SK-N-SH treated with all-trans-retinoic acid at 6 μM for 48 hours (cell line): Measurements from ENCODE around the gene DNAL4.

ENCODE experiments used
- CSRNP3 ChIP-seq: fragments of 250-450 bp; sonication (Bioruptor Pico); IDR thresholded peaks from 2 replicates; pipeline ENCODE4 v1.5.1; 2021; ENCODE audit warnings: mild to moderate bottlenecking, moderate library complexity
- ESRRG ChIP-seq: fragments of 250-450 bp; sonication (Bioruptor Pico); IDR thresholded peaks from 2 replicates; pipeline ENCODE4 v1.6.1; 2021; ENCODE audit warnings: mild to moderate bottlenecking
- GLIS3 ChIP-seq: fragments of 250-450 bp; sonication (Bioruptor Pico); IDR thresholded peaks from 2 replicates; pipeline ENCODE4 v1.5.0; 2020; ENCODE audit warnings: mild to moderate bottlenecking, moderate library complexity
- ISL1 ChIP-seq: fragments of 250-450 bp; sonication (Bioruptor Pico); IDR thresholded peaks from 2 replicates; pipeline ENCODE4 v2.1.2; 2022; ENCODE audit warnings: mild to moderate bottlenecking, moderate library complexity
- OSR1 ChIP-seq: fragments of 250-450 bp; sonication (Bioruptor Pico); IDR thresholded peaks from 2 replicates; pipeline ENCODE4 v1.8.0; 2022; ENCODE audit warnings: moderate library complexity, mild to moderate bottlenecking, inconsistent platforms
- PATZ1 ChIP-seq: fragments of 250-450 bp; sonication (Bioruptor Pico); IDR thresholded peaks from 2 replicates; pipeline ENCODE4 v1.8.0; 2020; ENCODE audit warnings: mild to moderate bottlenecking, moderate library complexity, borderline replicate concordance
- SNAI2 ChIP-seq: fragments of 250-450 bp; sonication (Bioruptor Pico); IDR thresholded peaks from 2 replicates; pipeline ENCODE4 v1.5.0; 2020; ENCODE audit warnings: mild to moderate bottlenecking, moderate library complexity
- TOX ChIP-seq: fragments of 250-450 bp; sonication (Bioruptor Pico); IDR thresholded peaks from 2 replicates; pipeline ENCODE4 v1.8.0; 2021; ENCODE audit warnings: mild to moderate bottlenecking, moderate library complexity, borderline replicate concordance
- ZFP3 ChIP-seq: fragments of 250-450 bp; sonication (Bioruptor Pico); IDR thresholded peaks from 2 replicates; pipeline ENCODE4 v1.5.0; 2020; ENCODE audit warnings: mild to moderate bottlenecking, moderate library complexity
- ZFP30 ChIP-seq: fragments of 450-650 bp; formaldehyde crosslinking; IDR thresholded peaks from 2 replicates; pipeline ENCODE4 v1.5.0; 2022; ENCODE audit warnings: mild to moderate bottlenecking, moderate library complexity
- ZNF70 ChIP-seq: fragments of 450-650 bp; formaldehyde crosslinking; IDR thresholded peaks from 2 replicates; pipeline ENCODE4 v1.5.0; 2020; ENCODE audit warnings: mild to moderate bottlenecking, moderate library complexity
- TF ChIP-seq, protein P1 (sequence below): fragments of 250-450 bp; sonication (Bioruptor Pico); IDR thresholded peaks from 2 replicates; pipeline ENCODE4 v1.5.0; 2020; ENCODE audit warnings: mild to moderate bottlenecking, moderate library complexity
- TF ChIP-seq, protein P2 (sequence below): fragments of 250-450 bp; sonication (Bioruptor Pico); IDR thresholded peaks from 2 replicates; pipeline ENCODE4 v1.8.0; 2021; ENCODE audit warnings: low read depth, mild to moderate bottlenecking, moderate library complexity, borderline replicate concordance

- no peak for TF ChIP-seq OSR1 (CRISPR knock-in tag)
- TF ChIP-seq, protein P1, sequence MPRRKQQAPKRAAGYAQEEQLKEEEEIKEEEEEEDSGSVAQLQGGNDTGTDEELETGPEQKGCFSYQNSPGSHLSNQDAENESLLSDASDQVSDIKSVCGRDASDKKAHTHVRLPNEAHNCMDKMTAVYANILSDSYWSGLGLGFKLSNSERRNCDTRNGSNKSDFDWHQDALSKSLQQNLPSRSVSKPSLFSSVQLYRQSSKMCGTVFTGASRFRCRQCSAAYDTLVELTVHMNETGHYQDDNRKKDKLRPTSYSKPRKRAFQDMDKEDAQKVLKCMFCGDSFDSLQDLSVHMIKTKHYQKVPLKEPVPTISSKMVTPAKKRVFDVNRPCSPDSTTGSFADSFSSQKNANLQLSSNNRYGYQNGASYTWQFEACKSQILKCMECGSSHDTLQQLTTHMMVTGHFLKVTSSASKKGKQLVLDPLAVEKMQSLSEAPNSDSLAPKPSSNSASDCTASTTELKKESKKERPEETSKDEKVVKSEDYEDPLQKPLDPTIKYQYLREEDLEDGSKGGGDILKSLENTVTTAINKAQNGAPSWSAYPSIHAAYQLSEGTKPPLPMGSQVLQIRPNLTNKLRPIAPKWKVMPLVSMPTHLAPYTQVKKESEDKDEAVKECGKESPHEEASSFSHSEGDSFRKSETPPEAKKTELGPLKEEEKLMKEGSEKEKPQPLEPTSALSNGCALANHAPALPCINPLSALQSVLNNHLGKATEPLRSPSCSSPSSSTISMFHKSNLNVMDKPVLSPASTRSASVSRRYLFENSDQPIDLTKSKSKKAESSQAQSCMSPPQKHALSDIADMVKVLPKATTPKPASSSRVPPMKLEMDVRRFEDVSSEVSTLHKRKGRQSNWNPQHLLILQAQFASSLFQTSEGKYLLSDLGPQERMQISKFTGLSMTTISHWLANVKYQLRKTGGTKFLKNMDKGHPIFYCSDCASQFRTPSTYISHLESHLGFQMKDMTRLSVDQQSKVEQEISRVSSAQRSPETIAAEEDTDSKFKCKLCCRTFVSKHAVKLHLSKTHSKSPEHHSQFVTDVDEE (CRISPR knock-in tag): no peak
- TF ChIP-seq ZNF70 (CRISPR knock-in tag): no peak
- TF ChIP-seq GLIS3: no peak
- TF ChIP-seq CSRNP3 (CRISPR knock-in tag): no peak
- no peak for TF ChIP-seq ZFP30 (CRISPR knock-in tag)
- TF ChIP-seq ESRRG: no peak
- no peak for TF ChIP-seq TOX (CRISPR knock-in tag)
- no peak for TF ChIP-seq PATZ1 (CRISPR knock-in tag)
- TF ChIP-seq SNAI2 (CRISPR knock-in tag): no peak
- TF ChIP-seq, protein P2, sequence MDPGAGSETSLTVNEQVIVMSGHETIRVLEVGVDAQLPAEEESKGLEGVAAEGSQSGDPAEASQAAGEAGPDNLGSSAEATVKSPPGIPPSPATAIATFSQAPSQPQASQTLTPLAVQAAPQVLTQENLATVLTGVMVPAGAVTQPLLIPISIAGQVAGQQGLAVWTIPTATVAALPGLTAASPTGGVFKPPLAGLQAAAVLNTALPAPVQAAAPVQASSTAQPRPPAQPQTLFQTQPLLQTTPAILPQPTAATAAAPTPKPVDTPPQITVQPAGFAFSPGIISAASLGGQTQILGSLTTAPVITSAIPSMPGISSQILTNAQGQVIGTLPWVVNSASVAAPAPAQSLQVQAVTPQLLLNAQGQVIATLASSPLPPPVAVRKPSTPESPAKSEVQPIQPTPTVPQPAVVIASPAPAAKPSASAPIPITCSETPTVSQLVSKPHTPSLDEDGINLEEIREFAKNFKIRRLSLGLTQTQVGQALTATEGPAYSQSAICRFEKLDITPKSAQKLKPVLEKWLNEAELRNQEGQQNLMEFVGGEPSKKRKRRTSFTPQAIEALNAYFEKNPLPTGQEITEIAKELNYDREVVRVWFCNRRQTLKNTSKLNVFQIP (CRISPR knock-in tag): no peak
- no peak for TF ChIP-seq ISL1 (CRISPR knock-in tag)
- no peak for TF ChIP-seq ZFP3 (CRISPR knock-in tag)
These were observed 4.3 kb downstream of the DNAL4 start for GRCh38 chr22:38789606-38790005.
